Brain pericyte (primary cell): Measurements from ENCODE around the gene ZNF521.

ENCODE experiments used
- DNase-seq: peaks from one replicate; pipeline ENCODE4 v3.0.0-alpha.2; 2012; ENCODE audit warnings: low read depth, low spot score

ZNF521 gene

GRCh38 chr18:25125680-25126079 is 226.3 kb downstream of the ZNF521 start:
- no peak for DNase-seq

DNA sequence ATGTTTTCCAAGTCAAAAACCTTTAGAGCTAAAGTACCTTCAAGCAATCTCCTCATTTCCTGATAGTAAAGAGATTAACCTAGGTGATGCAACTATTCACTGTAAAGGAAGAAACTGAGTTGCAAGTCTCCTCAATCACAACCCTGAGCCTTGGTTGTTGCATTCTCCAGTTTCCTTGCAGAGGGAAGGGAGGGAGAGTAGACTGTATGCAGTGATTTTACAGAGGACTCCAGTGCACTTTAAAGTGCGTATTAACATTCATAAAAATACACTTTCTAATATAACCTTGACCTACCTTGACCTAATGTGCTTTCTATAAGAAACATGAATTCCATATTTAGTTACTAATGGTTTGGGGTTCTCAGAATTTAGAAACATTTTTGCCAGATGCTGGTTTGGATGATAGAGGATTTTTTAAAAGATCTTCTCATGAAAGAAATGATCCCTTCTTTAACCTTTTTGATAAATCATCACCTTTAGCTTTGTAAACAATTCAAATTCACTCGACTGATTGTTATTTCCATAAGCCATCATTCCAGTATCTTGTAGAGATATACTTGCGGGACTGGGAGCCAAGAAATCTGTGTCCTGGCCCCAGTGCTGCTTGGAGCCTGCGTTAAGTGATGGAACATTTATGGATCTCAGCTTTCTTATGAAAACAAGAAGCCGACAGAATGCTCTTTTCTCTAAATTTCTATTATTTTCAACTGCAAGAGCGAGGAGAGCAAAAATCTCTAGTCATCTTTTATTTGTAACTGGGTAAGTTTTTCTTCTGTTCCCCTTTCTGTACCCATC is 228.3 kb downstream of the ZNF521 start:
- no peak for DNase-seq

DNA sequence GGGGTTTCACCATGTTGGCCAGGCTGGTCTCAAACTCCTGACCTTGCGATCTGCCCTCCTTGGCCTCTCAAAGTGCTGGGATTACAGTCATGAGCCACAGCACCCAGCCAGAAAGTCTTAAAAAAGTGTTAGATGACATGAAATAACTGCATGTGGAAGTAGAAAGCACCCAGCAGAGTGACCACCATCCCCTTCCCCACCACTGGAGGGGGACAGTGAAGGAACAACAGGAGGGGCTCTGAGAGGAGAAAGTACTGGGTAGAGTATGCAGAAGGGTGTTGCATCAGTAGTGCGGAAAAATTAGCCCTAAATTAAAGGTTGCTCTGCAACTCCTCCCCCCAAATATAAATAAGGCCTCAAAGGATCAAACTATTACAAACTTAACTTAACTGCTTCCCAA is 230.5 kb downstream of the ZNF521 start:
- no peak for DNase-seq

- DNase-seq, result no peak
Observed at GRCh38 chr18:25113566-25113965, 238.4 kb downstream of the ZNF521 start.

DNA sequence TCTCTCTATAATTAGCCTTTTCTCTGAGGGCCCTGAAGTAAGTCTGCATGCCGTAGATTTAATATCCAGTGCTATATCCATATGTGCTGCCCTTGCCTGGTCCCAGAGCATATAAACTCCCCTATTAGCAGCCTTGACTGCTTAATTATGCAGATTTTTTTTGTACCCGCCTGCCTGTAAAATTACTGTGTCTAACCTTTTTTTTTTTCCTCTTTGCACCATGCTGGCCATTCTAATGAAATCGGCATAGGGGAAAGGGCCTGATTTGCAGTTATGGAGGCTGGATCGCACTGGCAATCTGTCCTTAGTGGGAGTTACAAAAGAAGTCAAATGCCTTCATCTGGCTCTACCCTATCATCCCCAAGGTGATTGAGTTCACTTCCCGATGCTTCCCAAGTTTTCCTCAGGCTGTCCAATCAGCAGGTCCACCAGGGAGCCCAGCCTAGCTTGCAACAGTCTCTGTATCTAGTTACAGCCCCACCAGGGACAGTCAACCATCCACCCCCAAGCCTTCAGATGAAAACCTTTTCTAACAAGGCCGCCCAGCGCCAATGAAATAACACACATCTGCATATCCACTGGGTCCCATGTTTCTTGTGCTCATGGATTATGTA is 239.0 kb downstream of the ZNF521 start:
- no peak for DNase-seq

GRCh38 chr18:25111377-25112288 is 240.3 kb downstream of the ZNF521 start:
- no peak for DNase-seq

DNA sequence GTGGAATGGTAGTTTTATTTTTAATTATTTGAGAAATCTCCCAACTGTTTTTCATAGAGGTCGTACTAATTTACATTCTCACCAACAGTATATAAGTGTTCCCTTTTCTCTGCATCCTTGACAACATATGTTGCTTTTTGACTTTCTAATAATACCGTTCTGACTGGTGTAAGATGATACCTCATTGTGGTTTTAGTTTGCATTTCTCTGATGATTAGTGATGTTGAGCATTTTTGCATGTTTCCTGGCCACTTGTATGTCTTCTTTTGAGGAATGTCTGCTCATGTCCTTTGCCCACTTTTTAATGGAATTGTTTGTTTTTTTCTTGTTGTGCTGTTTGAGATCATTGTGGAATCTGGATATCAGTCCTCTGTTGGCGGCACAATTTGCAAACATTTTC is 242.5 kb downstream of the ZNF521 start:
- no peak for DNase-seq

- no peak for DNase-seq
Observed at GRCh38 chr18:25103468-25104155, 248.4 kb downstream of the ZNF521 start.

GRCh38 chr18:25102662-25103061 is 249.3 kb downstream of the ZNF521 start:
- no peak for DNase-seq

- DNase-seq, result no peak
Observed at GRCh38 chr18:25100418-25100817, 251.5 kb downstream of the ZNF521 start.

DNA sequence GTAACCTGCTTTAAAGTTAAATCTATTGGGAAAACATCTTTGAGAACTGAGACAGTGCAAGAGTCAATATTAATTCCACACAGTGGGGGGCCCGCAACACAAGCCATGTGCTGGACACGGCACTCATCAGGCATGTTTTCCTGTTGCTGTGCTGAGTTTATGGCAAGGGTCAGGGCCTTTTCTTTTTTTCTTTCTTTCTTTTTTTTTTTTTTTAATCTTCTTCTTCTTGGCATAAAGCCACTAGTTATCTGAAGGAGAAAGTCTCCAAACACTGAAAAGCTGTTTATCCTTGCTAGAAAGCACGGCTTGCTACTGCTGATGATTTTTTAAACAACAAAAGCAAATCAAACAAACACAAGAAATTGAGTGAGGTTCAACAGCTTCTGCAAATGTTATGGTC is 252.1 kb downstream of the ZNF521 start:
- peak; percentile 36 for DNase-seq

GRCh38 chr18:25097569-25098056 is 254.4 kb downstream of the ZNF521 start:
- DNase-seq, result no peak

- no peak for DNase-seq
Observed at GRCh38 chr18:25097057-25097456, 254.9 kb downstream of the ZNF521 start.

DNA sequence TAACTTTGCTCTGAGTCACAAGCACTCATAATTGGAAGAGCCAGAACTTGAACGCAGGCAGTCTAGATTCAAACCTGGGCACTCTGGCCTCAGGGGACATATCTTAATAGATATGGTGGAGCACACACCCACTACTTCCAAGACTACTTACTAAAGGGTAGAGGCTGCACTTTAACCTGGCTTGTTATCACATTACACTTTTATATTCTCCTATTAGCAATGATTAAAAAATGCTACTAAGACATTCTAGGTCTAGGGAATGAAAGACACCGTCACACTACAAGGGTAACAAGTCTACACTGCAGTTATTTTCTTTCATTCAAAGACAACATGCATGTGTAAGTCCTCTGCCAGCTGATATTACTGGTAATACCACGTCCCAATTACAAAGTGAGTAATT is 258.8 kb downstream of the ZNF521 start:
- DNase-seq, result no peak

- no peak for DNase-seq
Observed at GRCh38 chr18:25089470-25089869, 262.5 kb downstream of the ZNF521 start.

GRCh38 chr18:25086876-25087275 is 265.1 kb downstream of the ZNF521 start:
- DNase-seq, result no peak

DNA sequence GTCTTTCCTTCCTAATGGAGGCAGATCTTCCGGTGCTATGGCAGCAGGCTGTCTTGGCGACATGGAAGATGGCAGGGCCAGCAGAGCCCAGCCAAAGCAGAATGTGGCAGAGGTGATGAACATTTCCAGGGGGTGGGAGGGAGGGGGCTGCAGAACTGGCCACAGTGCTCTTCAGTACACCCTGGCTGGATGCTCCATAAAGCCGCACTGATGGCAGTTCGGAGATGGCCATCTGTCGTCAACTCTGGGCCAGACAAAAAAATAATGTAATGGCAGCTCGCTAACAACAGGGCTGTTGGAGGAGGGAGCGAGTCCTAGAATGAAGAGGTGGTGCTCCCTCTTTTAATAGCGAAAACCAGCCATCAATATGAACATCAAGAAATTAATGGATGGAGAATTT is 271.0 kb downstream of the ZNF521 start:
- no peak for DNase-seq

DNA sequence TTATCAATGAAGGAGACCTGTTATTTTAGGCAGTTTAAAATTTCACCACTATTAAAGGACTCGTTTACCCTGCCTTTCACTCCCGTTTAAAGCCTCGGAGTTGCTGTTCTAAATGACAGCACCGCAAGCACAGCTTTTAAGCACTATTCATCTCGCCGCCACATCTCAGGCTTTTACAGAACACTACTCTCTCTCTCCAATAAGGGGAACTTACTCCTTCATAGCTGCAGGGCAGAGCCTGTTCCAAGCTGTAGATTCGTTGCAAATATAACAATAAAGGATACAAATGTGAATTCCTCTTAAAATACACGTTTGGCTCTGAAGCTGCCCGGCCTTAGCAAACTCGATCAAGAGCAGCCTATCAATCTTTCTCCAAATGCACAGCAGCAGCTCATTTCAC is 271.8 kb downstream of the ZNF521 start:
- DNase-seq, result no peak

DNA sequence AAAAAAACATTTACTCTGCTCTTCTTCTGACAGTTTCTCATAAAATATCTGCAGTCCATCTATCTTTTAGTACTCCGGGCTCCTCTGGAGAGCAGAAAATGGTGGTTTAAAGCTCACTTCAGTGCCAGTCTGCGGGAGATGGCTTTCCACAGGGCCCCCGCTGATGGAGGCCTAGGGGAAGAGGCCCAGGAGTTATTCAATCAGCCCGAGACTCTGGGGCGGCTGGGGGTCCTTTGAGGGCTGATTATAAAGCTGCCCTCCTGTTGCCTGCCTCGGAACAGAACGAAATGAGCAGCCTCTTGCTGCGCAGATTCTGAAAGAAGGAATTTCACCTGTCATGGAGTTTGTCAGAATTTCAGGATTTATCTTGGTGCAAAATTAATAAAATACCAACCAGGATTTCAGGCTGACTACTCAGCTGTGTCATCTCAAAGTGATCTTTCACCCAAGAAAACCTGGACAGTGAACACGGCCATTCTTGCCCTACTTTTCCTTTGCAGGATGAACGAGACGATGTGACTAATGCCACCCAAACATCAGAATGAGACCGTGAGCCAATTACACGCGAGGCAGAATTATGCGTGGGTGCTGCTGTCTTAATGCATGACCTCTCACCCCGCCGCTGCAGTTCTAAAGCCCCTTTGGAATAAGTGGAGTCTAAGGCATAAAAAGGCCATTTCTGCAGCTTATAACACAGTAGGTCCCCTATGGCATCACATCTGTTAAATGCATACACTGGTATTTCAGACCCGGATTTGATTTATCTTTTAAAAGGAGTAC is 273.8 kb downstream of the ZNF521 start:
- DNase-seq, result no peak

DNA sequence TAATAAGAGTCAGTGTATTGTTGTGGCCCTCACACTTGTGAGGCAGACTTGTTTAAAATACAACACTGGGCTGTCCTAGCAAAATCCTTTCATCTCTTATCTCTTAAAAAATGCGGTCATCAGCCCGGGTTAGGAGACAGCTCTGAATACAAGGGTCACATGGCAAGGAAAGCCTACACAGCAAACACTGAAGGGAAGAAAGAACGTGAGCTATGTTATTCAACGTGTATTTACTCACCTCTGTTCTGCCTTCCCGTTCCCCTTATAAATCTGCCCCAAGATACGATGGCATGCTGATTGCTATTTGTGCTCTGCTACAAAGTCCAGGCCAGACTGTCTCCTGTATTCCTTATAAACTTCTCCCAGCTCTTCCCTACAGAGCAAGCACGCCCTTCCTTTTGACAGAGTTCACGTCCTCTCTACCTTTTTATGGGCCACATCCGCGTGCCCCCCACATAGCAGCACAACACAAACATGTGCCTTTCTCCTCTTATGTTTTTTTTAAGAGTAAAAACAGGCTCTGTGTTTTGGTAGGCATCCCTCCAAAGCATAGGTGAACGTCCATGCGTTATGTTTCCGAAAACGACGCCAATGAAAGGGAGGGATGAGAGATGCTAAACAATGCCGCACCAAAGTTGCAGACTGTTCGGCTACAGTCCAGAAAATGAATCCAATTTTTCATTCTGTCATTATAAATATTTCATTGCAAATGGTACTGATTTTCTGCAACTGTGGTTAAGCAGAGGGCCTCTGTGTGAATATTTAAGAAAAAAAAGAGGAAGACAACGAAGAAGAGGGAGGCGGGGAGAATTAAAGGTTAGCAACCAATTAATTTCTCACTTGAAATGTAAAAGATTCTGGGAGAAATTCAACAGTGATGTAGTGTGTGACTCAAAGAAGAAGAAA is 274.7 kb downstream of the ZNF521 start:
- no peak for DNase-seq
